Lower leg skin (tissue), 3 donors: ENCODE data around the gene SYT2.

ENCODE experiments used
- CTCF ChIP-seq, 3 donors: fragments of 450-650 bp; IDR thresholded peaks; one replicate each; pipeline ENCODE4 v1.5.1; 2016; ENCODE audit warnings: antibody characterized with exemption in 3 of 3, mild to moderate bottlenecking in 3 of 3, moderate library complexity in 2 of 3
- POLR2A ChIP-seq, 2 donors: fragments of 450-650 bp; IDR thresholded peaks; one replicate each; pipeline ENCODE4 v1.6.1; 2016 to 2017; ENCODE audit warnings: antibody characterized with exemption in 2 of 2, mild to moderate bottlenecking in 1 of 2, moderate library complexity in 1 of 2

GRCh38 chr1:202687798-202688197 is 22.5 kb downstream of the SYT2 start:
- TF ChIP-seq CTCF (IDR thresholded peaks at IDR 0.05) (no peak), POLR2A (IDR thresholded peaks at IDR 0.05) (no peak)
